ENCODE data around the gene GSE1. TPM values are rescaled to one million over a fixed set of nuclear protein-coding genes. Genes with fewer than 3 reads are reported as not detected.

Gene GSE1
- total and polyA plus RNA-seq, 2 of the 13 experiments (the other 11 are each of a cell fraction or from before 2014, with no cell fraction given) = 16.1 to 31.2 TPM

GRCh38 chr16:85611444-85612190 lies 1.5 kb upstream of the GSE1 start (continued):
- TF ChIP-seq ZNF850 (CRISPR knock-in tag; conservative IDR thresholded peaks at IDR 0.05) = no peak
- TF ChIP-seq ZNF501 (CRISPR knock-in tag; IDR thresholded peaks at IDR 0.05) = no peak
- no peak for TF ChIP-seq HDAC6 (IDR thresholded peaks at IDR 0.05; ENCODE audit: low read depth, low read length)
- TF ChIP-seq NCOA5 (CRISPR knock-in tag; IDR thresholded peaks at IDR 0.05) = no peak
- no peak for TF ChIP-seq KDM2A (CRISPR knock-in tag; IDR thresholded peaks at IDR 0.05; ENCODE audit: borderline replicate concordance, low read depth)
- no peak for TF ChIP-seq LCORL (IDR thresholded peaks at IDR 0.05)
- peak; percentile 13; the same call in 1 of the 2 replicates for TF ChIP-seq LCORL (CRISPR knock-in tag; IDR thresholded peaks at IDR 0.05)
- TF ChIP-seq ZNF124 (CRISPR knock-in tag; IDR thresholded peaks at IDR 0.05) = no peak
- no peak for TF ChIP-seq SETDB1 (CRISPR knock-in tag; IDR thresholded peaks at IDR 0.05; ENCODE audit: borderline replicate concordance)
- no peak for TF ChIP-seq BCLAF1 (IDR thresholded peaks at IDR 0.05)
- no peak for TF ChIP-seq DRAP1 (CRISPR knock-in tag; IDR thresholded peaks at IDR 0.05)
- peak; percentile 62; the same call in 1 of the 2 replicates for TF ChIP-seq ZSCAN20 (CRISPR knock-in tag; IDR thresholded peaks at IDR 0.05; ENCODE audit: borderline replicate concordance)
- TF ChIP-seq ELF3 (CRISPR knock-in tag; IDR thresholded peaks at IDR 0.05) = no peak
- TF ChIP-seq ZNF577 (CRISPR knock-in tag; IDR thresholded peaks at IDR 0.05; ENCODE audit: borderline replicate concordance, low read depth) = no peak
- peak; percentile 70; the same call in 1 of the 2 replicates for TF ChIP-seq UBTF (CRISPR knock-in tag; IDR thresholded peaks at IDR 0.05)
- no peak for TF ChIP-seq EED (CRISPR knock-in tag; IDR thresholded peaks at IDR 0.05)
- TF ChIP-seq ZNF512B (CRISPR knock-in tag; IDR thresholded peaks at IDR 0.05; ENCODE audit: borderline replicate concordance) = no peak
- TF ChIP-seq ZFAT (CRISPR knock-in tag; conservative IDR thresholded peaks at IDR 0.05) = no peak
- no peak for TF ChIP-seq SNRNP70 (IDR thresholded peaks at IDR 0.05; ENCODE audit: low read depth, low read length)
- no peak for TF ChIP-seq MNT (IDR thresholded peaks at IDR 0.05)
